H1 (cell line): Measurements from ENCODE around the gene PSME2. TPM values are rescaled to one million over a fixed set of nuclear protein-coding genes. Genes with fewer than 3 reads are reported as not detected.

Experiments used
- CTCF ChIA-PET: fragments of 300-600 bp; sonication (Branson Sonifier 250); formaldehyde crosslinking; loops from one replicate; lab custom pipeline; 2021; ENCODE audit not compliant: partially characterized antibody; lab: Charles Lee
- POLR2A ChIA-PET: fragments of 300-600 bp; sonication (Branson Sonifier 250); formaldehyde crosslinking; loops from one replicate; lab custom pipeline; 2021; ENCODE audit warnings: inconsistent platforms; ENCODE audit not compliant: partially characterized antibody; lab: Charles Lee
- DNase-seq, 2 experiments: peaks; one replicate each; pipeline versions ENCODE4 v3.0.0 to v3.0.0-alpha.2; 2010 to 2022; ENCODE audit warnings: low spot score in 2 of 2, low read depth in 1 of 2, mixed read lengths in 1 of 2
- FAIRE-seq: peaks from 2 replicates; lab custom pipeline; 2011; peaks lifted over from hg19 to GRCh38; lab: Jason Lieb, UNC
- H2AFZ ChIP-seq: 2 replicates; pipeline ENCODE4 v1.8.1; 2012; ENCODE audit warnings: low read length, inconsistent platforms
- H2AK5ac ChIP-seq: 2 replicates; pipeline ENCODE4 v1.6.1; 2013; ENCODE audit warnings: low read depth, low read length
- H2BK120ac ChIP-seq: replicated peaks from 2 replicates; pipeline ENCODE3; 2013; ENCODE audit warnings: low read depth, low read length, inconsistent platforms
- H2BK12ac ChIP-seq: 2 replicates; pipeline ENCODE4 v1.6.1; 2013; ENCODE audit warnings: low read depth, low read length
- H2BK15ac ChIP-seq: 2 replicates; pipeline ENCODE4 v1.6.1; 2013; ENCODE audit warnings: low read length
- H2BK20ac ChIP-seq: 2 replicates; pipeline ENCODE4 v1.6.1; 2013; ENCODE audit warnings: low read length
- H2BK5ac ChIP-seq: 2 replicates; pipeline ENCODE4 v1.6.1; 2013; ENCODE audit warnings: low read depth, low read length
- H3K14ac ChIP-seq: 2 replicates; pipeline ENCODE4 v1.6.1; 2013; ENCODE audit warnings: inconsistent platforms; ENCODE audit not compliant: insufficient read length
- H3K18ac ChIP-seq: 2 replicates; pipeline ENCODE4 v1.6.1; 2013; ENCODE audit warnings: low read length; ENCODE audit errors: extremely low read depth
- H3K23ac ChIP-seq: 2 replicates; pipeline ENCODE4 v1.6.1; 2013; ENCODE audit warnings: inconsistent platforms; ENCODE audit not compliant: insufficient read length
- H3K23me2 ChIP-seq: 2 replicates; pipeline ENCODE4 v1.6.1; 2013; ENCODE audit warnings: low read depth, low read length
- H3K27ac ChIP-seq: 2 replicates; pipeline ENCODE4 v1.6.1; 2011; ENCODE audit warnings: low read depth, low read length, inconsistent platforms
- H3K27me3 ChIP-seq, 4 experiments: replicated peaks in 1 of 4; 1 replicate in 1 of 4; 2 replicates in 3 of 4; pipeline versions ENCODE4 v1.6.1 to v1.8.1; 2011 to 2013; ENCODE audit warnings: low read length in 3 of 4, mild to moderate bottlenecking in 3 of 4, inconsistent platforms in 2 of 4, mixed read lengths in 2 of 4, moderate library complexity in 1 of 4; ENCODE audit not compliant: control insufficient read depth in 3 of 4, insufficient read depth in 3 of 4; ENCODE audit errors: extremely low read depth in 1 of 4
- H3K36me3 ChIP-seq, 4 experiments: 2 replicates each; pipeline versions ENCODE4 v1.6.1 to v1.8.1; 2011 to 2013; ENCODE audit warnings: mild to moderate bottlenecking in 4 of 4, low read length in 3 of 4, moderate library complexity in 2 of 4, control low read depth in 1 of 4, inconsistent platforms in 1 of 4; ENCODE audit not compliant: insufficient read depth in 4 of 4, control insufficient read depth in 2 of 4
- H3K4ac ChIP-seq: replicated peaks from 2 replicates; pipeline ENCODE3; 2013; ENCODE audit warnings: low read length, low read depth, mixed read lengths, inconsistent platforms; ENCODE audit not compliant: insufficient read length
- H3K4me1 ChIP-seq, 4 experiments: replicated peaks in 1 of 4; 1 replicate in 1 of 4; 2 replicates in 3 of 4; pipeline versions ENCODE4 v1.6.1 to v1.8.1; 2011 to 2013; ENCODE audit warnings: low read length in 3 of 4, inconsistent platforms in 2 of 4, mixed read lengths in 1 of 4; ENCODE audit not compliant: insufficient read depth in 4 of 4, control insufficient read depth in 3 of 4
- H3K4me2 ChIP-seq, 2 experiments: 2 replicates each; pipeline versions ENCODE4 v1.6.1 to v1.8.1; 2011 to 2013; ENCODE audit warnings: low read depth in 2 of 2, low read length in 2 of 2, control low read depth in 1 of 2, inconsistent platforms in 1 of 2, mild to moderate bottlenecking in 1 of 2; ENCODE audit not compliant: insufficient read depth in 1 of 2
- H3K4me3 ChIP-seq, 4 experiments: fragments of 200-600, 300-600 bp in 1 of 4; sonication (generic), shearing (Covaris generic), sonication (Bioruptor Twin) in 1 of 4; 2 replicates each; pipeline versions ENCODE4 v1.5.1 to v1.8.1; 2011 to 2016; ENCODE audit warnings: low read length in 4 of 4, low read depth in 3 of 4, control low read depth in 2 of 4, inconsistent platforms in 2 of 4, mild to moderate bottlenecking in 2 of 4, mixed read lengths in 1 of 4, moderate library complexity in 1 of 4; ENCODE audit not compliant: insufficient read depth in 2 of 4; ENCODE audit errors: extremely low read depth in 1 of 4
- H3K56ac ChIP-seq: replicated peaks from 2 replicates; pipeline ENCODE3; 2013; ENCODE audit warnings: low read depth, mild to moderate bottlenecking, mixed read lengths, low read length, inconsistent platforms; ENCODE audit not compliant: insufficient read length
- H3K79me1 ChIP-seq: 2 replicates; pipeline ENCODE4 v1.6.1; 2013; ENCODE audit warnings: low read depth, low read length, control low read depth
- H3K79me2 ChIP-seq, 2 experiments: 2 replicates each; pipeline versions ENCODE4 v1.6.1 to v1.8.1; 2012 to 2013; ENCODE audit warnings: low read length in 2 of 2, mild to moderate bottlenecking in 2 of 2, inconsistent platforms in 1 of 2; ENCODE audit not compliant: insufficient read depth in 2 of 2, control insufficient read depth in 1 of 2
- H3K9ac ChIP-seq, 4 experiments: replicated peaks in 1 of 4; 1 replicate in 1 of 4; 2 replicates in 3 of 4; pipeline versions ENCODE4 v1.6.1 to v1.8.1; 2011 to 2013; ENCODE audit warnings: low read depth in 3 of 4, low read length in 3 of 4, control low read depth in 2 of 4, mild to moderate bottlenecking in 2 of 4, moderate library complexity in 2 of 4, inconsistent platforms in 1 of 4; ENCODE audit errors: extremely low read depth in 1 of 4
- H3K9me3 ChIP-seq, 2 experiments: 2 replicates each; pipeline versions ENCODE4 v1.6.1 to v1.8.1; 2012 to 2013; ENCODE audit warnings: mild to moderate bottlenecking in 2 of 2, moderate library complexity in 2 of 2, control low read depth in 1 of 2, inconsistent platforms in 1 of 2, low read depth in 1 of 2, low read length in 1 of 2, mixed read lengths in 1 of 2; ENCODE audit not compliant: insufficient read depth in 2 of 2
- H4K20me1 ChIP-seq, 2 experiments: replicated peaks in 1 of 2; 2 replicates each; pipeline versions ENCODE3 to v1.8.1; 2011 to 2013; ENCODE audit warnings: inconsistent platforms in 2 of 2, low read length in 2 of 2, mild to moderate bottlenecking in 1 of 2; ENCODE audit not compliant: insufficient read depth in 2 of 2, control insufficient read depth in 1 of 2
- H4K5ac ChIP-seq: 2 replicates; pipeline ENCODE4 v1.6.1; 2013; ENCODE audit warnings: low read length, low read depth, mixed read lengths, inconsistent platforms; ENCODE audit not compliant: insufficient read length
- H4K8ac ChIP-seq: 2 replicates; pipeline ENCODE4 v1.8.0; 2013; ENCODE audit warnings: mild to moderate bottlenecking, moderate library complexity, low read length, inconsistent platforms; ENCODE audit not compliant: insufficient read depth; ENCODE audit errors: extremely low read depth
- H4K91ac ChIP-seq: replicated peaks from 2 replicates; pipeline ENCODE3; 2013; ENCODE audit warnings: low read length, mixed read lengths, inconsistent platforms; ENCODE audit not compliant: insufficient read length
- ASH2L ChIP-seq: fragments of 200-600, 300-600 bp; sonication (generic); IDR thresholded peaks from one replicate; pipeline ENCODE4 v1.7.1; 2017; ENCODE audit warnings: low read length
- BCL11A ChIP-seq, 2 experiments: IDR thresholded peaks; one replicate each; pipeline ENCODE4 v1.6.1; 2011; ENCODE audit warnings: low read depth in 2 of 2, low read length in 2 of 2, mild to moderate bottlenecking in 2 of 2
- CHD1 ChIP-seq: IDR thresholded peaks from 2 replicates; pipeline ENCODE4 v1.6.1; 2012; ENCODE audit warnings: low read depth, low read length, improper control_type of control experiment
- JUN ChIP-seq: IDR thresholded peaks from 2 replicates; pipeline ENCODE4 v1.6.1; 2011; ENCODE audit warnings: low read depth, mild to moderate bottlenecking, improper control_type of control experiment, low read length
- POLR2A ChIP-seq, 2 experiments: IDR thresholded peaks; 1 replicate in 1 of 2; 2 replicates in 1 of 2; pipeline ENCODE4 v1.6.1; 2011; ENCODE audit warnings: low read depth in 2 of 2, low read length in 2 of 2, mild to moderate bottlenecking in 2 of 2; ENCODE audit errors: control extremely low read depth in 1 of 2
- SIN3A ChIP-seq, 2 experiments: IDR thresholded peaks in 1 of 2; conservative IDR thresholded peaks in 1 of 2; 2 replicates each; pipeline ENCODE4 v1.6.1; 2011 to 2012; ENCODE audit warnings: low read length in 2 of 2, improper control_type of control experiment in 1 of 2, low read depth in 1 of 2, mild to moderate bottlenecking in 1 of 2
- SP4 ChIP-seq: IDR thresholded peaks from 2 replicates; pipeline ENCODE4 v1.6.1; 2012; ENCODE audit warnings: low read length, inconsistent platforms
- WGBS, 2 experiments: shearing (Covaris generic) in 1 of 2; methylation state at CpG; one replicate each; pipeline versions ENCODE4 v1.1.6 to v1.1.7; 2013 to 2015; ENCODE audit warnings: low lambda C conversion rate in 2 of 2, mixed read lengths in 2 of 2, inconsistent platforms in 1 of 2, low coverage in 1 of 2, missing lambda C conversion rate in 1 of 2; ENCODE audit not compliant: insufficient replicate concordance in 2 of 2, insufficient coverage in 1 of 2, insufficient read length in 1 of 2; ENCODE audit errors: extremely low coverage in 1 of 2, missing lambda C conversion rate in 1 of 2; 5-methylcytosine and 5-hydroxymethylcytosine counted together
- polyA plus RNA-seq, 7 experiments: library from polyadenylated mRNA; depleted of rRNA in 3 of 7; stranded (reverse) in 5 of 7; unstranded in 2 of 7; fragments of >200 nt in 5 of 7; fragments of 200-250 nt in 2 of 7; gene quantifications; 1 replicate in 5 of 7; 2 replicates in 1 of 7; 4 replicates in 1 of 7; pipeline versions ENCODE4 v1.2.1 to v1.2.3, GENCODE V29; 2011 to 2013; ENCODE audit warnings: missing spikeins in 2 of 7, mixed read lengths in 2 of 7
- total RNA-seq: library from RNA; stranded (reverse); fragmentation: NEBNext Ultra II Directional; extraction: Animal tissue kit (Norgen Biotek cat#: 25700); gene quantifications from 2 replicates; pipeline ENCODE4 v1.2.1, GENCODE V29; 2021
- TF ChIP-seq, protein P1 (sequence below), 3 experiments: IDR thresholded peaks; 1 replicate in 2 of 3; 2 replicates in 1 of 3; pipeline versions ENCODE4 v1.5.1 to v1.6.1; 2011; ENCODE audit warnings: low read length in 3 of 3, mild to moderate bottlenecking in 3 of 3, inconsistent platforms in 2 of 3, low read depth in 1 of 3, moderate library complexity in 1 of 3; ENCODE audit not compliant: insufficient read depth in 1 of 3; ENCODE audit errors: control extremely low read depth in 1 of 3

Gene PSME2
- total and polyA plus RNA-seq, 2 of the 8 experiments (the other 6 are each of a cell fraction or from before 2014, with no cell fraction given), result 71.8 to 111 TPM

DNA sequence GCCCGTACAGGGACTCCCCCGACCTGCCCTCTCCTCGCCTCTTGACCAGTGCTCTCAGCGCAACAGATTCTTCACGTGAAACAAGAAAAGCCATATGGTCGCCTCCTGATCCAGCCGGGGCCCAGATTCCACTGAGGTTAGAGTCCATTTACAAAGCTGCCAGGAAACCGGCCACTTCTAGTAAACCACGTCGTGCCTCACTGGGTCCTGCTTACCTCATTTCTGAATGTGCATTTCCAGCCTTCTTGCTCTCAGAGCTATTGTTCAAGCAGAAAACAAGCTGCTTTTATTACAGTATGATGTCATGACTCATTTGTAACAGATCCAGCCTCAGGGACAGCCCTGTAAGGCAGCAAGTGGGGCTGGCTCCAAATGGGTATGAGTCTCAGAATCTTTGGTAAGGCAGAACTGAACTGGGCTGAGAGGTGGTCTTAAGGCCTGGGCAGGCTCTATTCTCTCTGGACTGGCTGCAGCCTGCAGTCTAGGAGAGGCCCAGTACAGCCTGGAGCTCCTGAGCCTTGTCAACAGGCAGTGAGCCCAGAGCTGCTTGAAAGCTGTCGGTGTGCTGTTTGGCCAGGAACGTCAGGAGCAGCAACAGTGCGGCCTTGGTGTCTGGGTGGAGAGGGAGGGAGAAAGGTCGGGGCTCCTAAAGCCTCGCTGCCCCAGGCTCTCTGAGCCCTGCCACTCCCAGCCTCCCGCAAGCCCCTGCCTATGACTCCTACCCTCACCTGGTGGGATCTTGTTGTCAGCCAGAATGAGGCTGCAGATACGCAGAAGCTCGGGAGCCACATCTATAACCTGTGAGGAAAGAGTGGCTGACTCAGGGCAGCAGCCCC is 33.8 kb upstream of the PSME2 start:
- H3K4me1 ChIP-seq, result no peaks in the 10 kb centered on the region
- H3K36me3 ChIP-seq, result peaks cover 19 to 65% (median 53%) of the 10 kb centered on the region in 4 experiments
- no peak overlapping the region for H3K23ac ChIP-seq
- FAIRE-seq, result no peak
- H3K4me2 ChIP-seq, result no peak overlapping the region
- POLR2A ChIA-PET, result interaction anchor here (1.1 to 10.7 kb wide), 15 partner anchors 7 to 107 kb away, joined by 3 to 158 read pairs (median 4); partner anchors contain the start of genes CHMP4A, DCAF11, GMPR2 and IPO4
- 88% methylated on average over 18 of the region's 18 CpGs; no CpG with 5 or more reads in 1 of the 2 experiments for WGBS, 2 experiments
- H3K56ac ChIP-seq, result no peak overlapping the region
- no peak overlapping the region for H3K4ac ChIP-seq
- H3K79me1 ChIP-seq, result peaks cover 2% of the 10 kb centered on the region; the same call in 1 of the 2 replicates
- no peaks in the 10 kb centered on the region for H3K27me3 ChIP-seq
- H4K20me1 ChIP-seq, result peaks cover 2 to 15% of the 10 kb centered on the region in 2 experiments
- DNase-seq, result no peak
- H2AK5ac ChIP-seq, result no peak overlapping the region
- no peak overlapping the region for H3K27ac ChIP-seq
- H2BK15ac ChIP-seq, result no peak overlapping the region
- TF ChIP-seq, protein P1, sequence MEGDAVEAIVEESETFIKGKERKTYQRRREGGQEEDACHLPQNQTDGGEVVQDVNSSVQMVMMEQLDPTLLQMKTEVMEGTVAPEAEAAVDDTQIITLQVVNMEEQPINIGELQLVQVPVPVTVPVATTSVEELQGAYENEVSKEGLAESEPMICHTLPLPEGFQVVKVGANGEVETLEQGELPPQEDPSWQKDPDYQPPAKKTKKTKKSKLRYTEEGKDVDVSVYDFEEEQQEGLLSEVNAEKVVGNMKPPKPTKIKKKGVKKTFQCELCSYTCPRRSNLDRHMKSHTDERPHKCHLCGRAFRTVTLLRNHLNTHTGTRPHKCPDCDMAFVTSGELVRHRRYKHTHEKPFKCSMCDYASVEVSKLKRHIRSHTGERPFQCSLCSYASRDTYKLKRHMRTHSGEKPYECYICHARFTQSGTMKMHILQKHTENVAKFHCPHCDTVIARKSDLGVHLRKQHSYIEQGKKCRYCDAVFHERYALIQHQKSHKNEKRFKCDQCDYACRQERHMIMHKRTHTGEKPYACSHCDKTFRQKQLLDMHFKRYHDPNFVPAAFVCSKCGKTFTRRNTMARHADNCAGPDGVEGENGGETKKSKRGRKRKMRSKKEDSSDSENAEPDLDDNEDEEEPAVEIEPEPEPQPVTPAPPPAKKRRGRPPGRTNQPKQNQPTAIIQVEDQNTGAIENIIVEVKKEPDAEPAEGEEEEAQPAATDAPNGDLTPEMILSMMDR (IDR thresholded peaks at IDR 0.05; ENCODE audit: control extremely low read depth in 1 of 3, insufficient read depth in 1 of 3, low read depth in 1 of 3, low read length in 3 of 3), result no peak
- TF ChIP-seq BCL11A (IDR thresholded peaks at IDR 0.05; ENCODE audit: low read depth in 2 of 2, low read length in 2 of 2), result no peak
- no peak for TF ChIP-seq JUN
- TF ChIP-seq CHD1, result no peak
- no peak for TF ChIP-seq POLR2A (IDR thresholded peaks at IDR 0.05; ENCODE audit: control extremely low read depth in 1 of 2, low read depth in 2 of 2, low read length in 2 of 2)
- no peak for TF ChIP-seq SP4
- no peak for TF ChIP-seq SIN3A (conservative IDR thresholded peaks at IDR 0.05 in 1 of 2, IDR thresholded peaks at IDR 0.05 in 1 of 2; ENCODE audit: low read depth in 1 of 2, low read length in 2 of 2)
- TF ChIP-seq ASH2L, result no peak
- no peak overlapping the region for H3K18ac ChIP-seq
- H2BK12ac ChIP-seq, result no peak overlapping the region
- H2BK20ac ChIP-seq, result no peak overlapping the region
- H4K5ac ChIP-seq, result no peak overlapping the region
- H3K14ac ChIP-seq, result no peak overlapping the region
- H3K9me3 ChIP-seq, result no peaks in the 10 kb centered on the region
- no peak overlapping the region for H4K91ac ChIP-seq
- no peak overlapping the region for H2BK5ac ChIP-seq
- no peak overlapping the region for H4K8ac ChIP-seq
- H3K79me2 ChIP-seq, result no peaks in the 10 kb centered on the region
- no peaks in the 10 kb centered on the region for H3K23me2 ChIP-seq
- no peak overlapping the region for H2AFZ ChIP-seq
- CTCF ChIA-PET, result interaction anchor here (1.1 to 1.6 kb wide), 3 partner anchors 19 to 128 kb away, joined by 3 to 7 read pairs (median 6); partner anchors contain the start of genes CIDEB and IRF9
- no peak overlapping the region for H2BK120ac ChIP-seq
- H3K4me3 ChIP-seq, result no peak overlapping the region
- no peak overlapping the region for H3K9ac ChIP-seq
